ENCODE data around the gene DNAI4.
"Not testable (repeated sequence)": the region's sequence is repeated elsewhere in the genome, so short reads cannot be mapped to it uniquely, and the experiment has no call there.

Gene DNAI4, protein sequence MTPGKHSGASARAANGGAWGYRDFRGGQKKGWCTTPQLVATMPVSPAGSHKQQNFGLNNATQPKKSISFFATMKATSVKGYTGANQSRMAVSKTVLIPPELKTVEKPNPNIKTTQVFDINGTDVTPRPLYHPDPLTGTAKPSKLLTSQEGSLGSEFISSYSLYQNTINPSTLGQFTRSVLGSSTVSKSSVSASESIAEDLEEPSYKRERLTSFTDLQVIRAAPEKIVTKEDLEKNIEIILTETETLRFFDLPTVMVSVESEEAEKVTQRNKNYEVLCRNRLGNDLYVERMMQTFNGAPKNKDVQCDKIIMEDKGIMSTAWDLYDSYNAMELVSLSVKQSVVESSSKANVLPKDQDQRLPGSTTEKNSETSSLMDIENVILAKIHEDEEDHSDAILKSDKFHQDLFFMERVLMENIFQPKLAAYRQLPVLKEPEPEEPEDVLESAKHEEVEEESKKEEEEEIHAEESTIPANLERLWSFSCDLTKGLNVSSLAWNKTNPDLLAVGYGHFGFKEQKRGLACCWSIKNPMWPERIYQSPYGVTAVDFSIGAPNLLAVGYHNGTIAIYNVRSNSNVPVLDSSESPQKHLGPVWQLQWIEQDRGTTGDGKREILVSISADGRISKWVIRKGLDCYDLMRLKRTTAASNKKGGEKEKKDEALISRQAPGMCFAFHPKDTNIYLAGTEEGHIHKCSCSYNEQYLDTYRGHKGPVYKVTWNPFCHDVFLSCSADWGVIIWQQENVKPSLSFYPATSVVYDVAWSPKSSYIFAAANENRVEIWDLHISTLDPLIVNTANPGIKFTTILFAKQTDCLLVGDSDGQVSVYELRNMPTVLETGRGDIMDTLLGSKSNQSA

DNA sequence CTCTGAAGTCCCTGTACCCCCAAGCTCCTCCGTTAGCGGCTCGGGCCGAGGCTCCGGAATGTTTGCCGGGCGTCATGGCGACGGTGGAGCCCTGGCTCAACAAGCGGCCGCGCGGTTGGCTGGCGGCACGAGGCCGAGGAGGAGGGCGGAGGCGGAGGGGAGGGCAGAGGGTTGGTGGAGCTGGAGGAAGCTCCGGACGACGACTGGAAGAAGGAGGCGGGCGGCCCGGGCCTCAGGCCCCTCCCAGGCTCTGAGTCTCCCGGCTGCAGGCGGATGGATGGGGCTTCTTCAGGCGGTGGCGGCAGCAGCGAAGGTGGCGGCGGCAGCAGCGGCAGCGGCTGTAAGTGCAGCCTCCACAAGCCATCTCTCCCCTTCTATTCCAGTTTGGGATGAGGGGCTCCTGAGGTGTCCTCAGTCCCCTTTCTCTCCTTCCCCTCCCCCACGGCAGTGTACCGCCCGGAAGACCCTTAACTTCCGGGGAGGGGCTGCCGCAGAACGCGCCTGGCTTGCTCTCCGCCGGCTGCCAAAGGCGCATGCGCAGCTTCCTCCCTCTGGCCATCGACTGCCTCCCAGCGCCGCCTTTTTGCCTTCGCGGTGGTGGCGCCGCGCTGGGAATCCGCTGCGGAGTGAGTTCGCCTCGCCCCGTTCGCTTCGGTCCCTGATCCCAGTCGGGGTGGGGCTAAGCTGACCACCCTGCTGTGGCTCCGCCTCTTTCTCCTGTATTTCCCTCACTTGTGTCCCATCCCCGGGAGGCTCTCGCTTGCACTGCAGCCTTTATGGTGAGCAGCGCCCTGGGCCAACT lies at the start of gene DNAI4, which contains the start of gene MIER1:
DNAI4 (minus strand) TSS at position 101 of the 802 bp plus-strand sequence; CDS start at position 76, 25 bp downstream.
MIER1 (plus strand) TSS at position 235 of the 802 bp plus-strand sequence; CDS start at position 274, 39 bp downstream.
- DNase-seq (ENCODE audit: low read depth) = peak; percentile 94

DNA sequence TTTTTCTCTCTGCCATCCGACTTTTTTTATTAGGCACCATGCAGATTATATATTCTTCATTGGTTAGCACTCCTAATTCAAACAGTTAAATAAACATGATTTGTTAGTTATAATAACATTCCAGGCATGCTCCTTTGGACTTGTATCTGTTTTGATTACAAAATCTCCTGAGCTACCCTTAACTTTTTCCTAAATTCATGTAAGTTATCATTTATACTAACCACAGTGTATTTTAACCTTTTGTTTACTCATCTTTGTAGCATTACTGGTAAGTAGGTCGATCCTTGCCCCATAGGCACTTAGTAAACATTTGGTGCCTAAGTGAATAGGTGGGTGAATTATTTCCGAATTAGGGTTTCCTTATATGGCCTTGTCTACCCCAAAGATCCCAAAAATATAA lies 43.9 kb upstream of the DNAI4 start:
- DNase-seq (ENCODE audit: low read depth) = no peak

DNA sequence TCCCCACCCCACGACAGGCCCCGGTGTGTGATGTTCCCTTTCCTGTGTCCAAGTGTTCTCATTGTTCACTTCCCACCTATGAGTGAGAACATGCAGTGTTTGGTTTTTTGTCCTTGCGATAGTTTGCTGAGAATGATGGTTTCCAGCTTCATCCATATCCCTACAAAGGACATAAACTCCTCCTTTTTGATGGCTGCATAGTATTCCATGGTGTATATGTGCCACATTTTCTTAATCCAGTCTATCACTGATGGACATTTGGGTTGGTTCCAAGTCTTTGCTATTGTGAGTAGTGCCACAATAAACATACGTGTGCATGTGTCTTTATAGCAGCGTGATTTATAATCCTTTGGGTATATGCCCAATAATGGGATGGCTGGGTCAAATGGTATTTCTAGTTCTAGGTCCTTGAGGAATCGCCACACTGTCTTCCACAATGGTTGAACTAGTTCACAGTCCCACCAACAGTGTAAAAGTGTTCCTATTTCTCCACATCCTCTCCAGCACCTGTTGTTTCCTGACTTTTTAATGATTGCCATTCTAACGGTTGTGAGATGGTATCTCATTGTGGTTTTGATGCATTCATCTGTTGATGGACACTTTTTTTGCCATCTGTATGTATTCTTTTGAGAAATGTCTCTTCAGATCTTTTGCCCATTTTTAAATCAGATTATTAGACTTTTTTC lies 41.7 kb upstream of the DNAI4 start:
- DNase-seq (ENCODE audit: low read depth) = not testable (repeated sequence)

DNA sequence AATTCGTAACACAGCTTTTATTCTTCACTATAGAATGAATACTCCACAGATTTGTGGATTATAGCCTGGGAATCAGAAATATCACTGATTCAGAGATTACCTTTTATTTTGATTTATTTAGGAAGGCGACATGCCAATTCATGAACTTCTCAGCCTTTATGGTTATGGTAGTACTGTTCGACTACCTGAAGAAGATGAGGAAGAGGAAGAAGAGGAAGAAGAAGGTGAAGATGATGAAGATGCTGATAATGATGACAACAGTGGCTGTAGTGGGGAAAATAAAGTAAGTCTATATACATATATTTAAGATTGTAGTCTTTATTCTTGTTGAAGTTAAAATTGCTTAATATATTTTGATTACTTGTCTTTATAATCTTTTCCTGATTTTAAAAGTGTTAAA lies 33.3 kb upstream of the DNAI4 start:
- no peak for DNase-seq (ENCODE audit: low read depth)

DNA sequence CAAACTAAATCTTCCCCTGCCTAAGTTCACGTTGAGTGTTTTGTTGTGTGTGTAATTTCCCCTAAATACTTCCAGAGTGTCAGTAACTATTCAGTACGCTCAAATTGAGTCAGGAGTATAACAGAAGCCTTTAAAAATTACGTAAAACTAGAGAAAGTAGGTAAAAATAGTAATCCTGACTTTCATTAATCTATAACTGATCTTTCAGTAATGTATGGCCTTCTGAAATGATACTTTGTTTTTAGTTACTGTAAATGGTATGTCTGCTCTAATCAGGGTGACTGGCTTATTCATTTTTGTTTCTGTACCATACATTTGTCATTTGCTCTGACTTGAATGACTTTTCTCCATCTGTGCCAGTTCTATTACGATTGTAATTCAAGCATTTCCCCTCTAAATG lies 29.6 kb upstream of the DNAI4 start:
- DNase-seq (ENCODE audit: low read depth) = no peak

DNA sequence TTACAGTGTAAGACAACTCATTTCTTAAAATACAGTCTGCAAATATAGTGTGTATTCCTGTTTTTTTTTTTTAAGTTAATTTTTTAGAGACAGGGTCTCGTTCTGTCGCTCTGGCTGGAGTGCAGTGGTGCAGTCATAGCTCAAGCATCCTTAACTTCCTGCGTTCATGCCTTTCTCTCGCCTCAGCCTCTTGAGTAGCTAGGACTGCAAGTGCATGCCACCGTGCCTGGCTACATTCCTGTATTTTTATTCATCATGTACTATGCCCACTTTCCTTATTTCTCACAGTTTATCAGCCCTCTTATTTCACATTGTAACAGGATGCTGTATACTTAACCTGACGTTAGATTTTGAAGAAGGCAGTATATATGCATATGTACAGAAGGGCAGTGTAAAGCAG lies 26.9 kb upstream of the DNAI4 start:
- DNase-seq (ENCODE audit: low read depth) = no peak

DNA sequence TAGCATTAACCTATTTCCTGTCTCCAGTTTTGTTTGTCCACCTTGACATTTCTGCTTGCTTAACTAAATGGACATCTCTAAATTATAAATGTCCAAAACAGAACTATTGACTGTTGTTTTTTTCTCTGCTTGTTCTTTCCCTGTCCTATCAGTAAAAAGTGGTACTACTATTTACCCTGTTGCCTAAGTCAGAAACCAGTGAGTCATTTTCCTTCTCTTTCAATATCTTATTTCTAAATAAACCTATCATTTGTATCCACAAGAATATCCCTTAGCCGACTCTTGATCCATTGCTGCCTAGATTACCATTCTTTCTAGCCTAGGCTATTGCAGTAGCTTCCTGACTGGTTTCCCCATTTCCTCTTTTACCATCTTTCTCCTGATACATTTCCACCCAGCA lies 22.6 kb upstream of the DNAI4 start:
- no peak for DNase-seq (ENCODE audit: low read depth)

DNA sequence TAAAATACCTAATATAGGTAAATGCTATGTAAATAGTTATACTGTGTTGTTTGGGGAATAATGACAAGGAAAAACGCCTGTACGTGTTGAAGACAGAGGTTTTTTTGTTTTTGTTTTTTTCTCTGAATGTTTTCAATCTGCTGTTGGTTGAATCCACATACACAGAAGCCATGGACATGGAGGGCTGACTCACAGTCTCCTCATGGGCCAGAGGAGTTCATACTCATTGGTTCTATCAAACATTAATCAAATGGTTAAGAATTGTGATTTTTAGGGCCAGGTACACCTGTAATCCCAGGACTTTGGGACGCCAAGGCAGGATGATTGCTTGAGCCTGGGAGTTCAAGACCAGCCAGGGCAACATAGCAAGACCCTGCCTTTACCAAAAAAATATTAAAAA lies 20.7 kb upstream of the DNAI4 start:
- no peak for DNase-seq (ENCODE audit: low read depth)

DNA sequence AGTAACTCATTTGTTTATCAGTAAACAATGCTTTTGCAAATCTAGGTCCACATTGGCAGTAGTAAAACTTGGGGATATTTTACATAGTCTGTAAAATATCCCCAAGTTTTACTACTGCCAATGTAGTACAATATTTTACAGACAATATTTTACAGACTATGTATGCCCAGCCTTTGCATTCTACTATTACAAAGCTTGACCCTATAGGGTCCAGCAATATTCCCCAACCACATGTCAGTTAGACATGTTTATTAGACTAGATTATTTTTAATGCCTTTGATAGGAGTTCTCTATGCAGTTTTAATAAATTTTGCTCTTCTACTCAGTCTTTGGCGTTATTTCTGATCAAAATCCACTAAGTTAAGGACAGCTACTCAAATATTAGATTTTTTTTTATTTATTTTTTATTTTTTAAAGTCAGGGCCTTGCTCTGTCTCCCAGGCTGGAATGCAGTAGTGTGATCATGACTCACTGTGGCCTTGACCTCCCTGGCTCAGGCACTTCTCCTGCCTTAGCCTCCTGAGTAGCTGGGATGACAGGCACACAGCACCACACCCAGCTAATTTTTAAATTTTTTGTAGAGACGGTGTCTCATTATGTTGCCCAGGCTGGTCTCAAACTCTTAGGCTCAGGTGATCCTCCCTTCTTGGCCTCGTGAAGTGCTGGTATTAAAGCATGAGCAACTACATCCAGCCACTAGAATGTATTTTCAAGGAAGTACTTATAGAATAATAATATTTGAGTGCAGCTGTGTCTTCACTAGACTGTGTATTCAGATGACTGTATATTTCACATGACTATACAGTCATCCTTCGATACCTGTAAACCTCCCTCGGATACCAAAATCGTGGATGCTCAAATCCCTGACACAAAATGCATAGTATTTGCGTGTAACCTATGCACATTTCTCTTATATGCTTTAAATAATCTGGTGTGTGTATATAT lies 19.9 kb upstream of the DNAI4 start:
- DNase-seq (ENCODE audit: low read depth) = no peak

DNA sequence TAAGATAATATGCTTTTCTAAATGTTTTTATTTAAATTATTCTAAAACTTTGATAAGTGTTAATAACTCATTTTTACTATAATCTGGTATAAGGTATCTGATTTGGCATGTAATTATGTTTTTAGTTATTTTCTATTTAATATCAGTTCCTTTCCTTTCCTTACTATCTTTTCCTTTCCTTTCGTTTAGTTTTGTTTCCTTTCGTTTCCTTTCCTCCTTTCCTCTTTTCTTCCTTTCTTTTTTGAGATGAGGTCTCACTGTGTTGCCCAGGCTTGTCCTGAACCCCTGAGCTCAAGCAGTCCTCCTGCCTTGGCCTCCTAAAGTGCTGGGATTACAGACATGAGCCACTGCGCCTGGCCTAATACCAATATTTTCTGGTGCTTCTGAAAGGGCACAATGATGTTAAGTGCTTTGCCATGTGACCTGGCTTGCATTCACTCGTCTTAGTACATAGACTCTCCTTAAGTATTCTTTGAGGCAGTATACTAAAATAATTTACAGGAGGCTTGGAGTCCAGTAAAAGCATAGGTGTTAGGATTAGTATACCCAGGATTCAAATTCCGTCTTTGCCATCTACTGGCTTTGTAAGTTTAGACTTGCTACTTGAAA lies 18.8 kb upstream of the DNAI4 start:
- no peak for DNase-seq (ENCODE audit: low read depth)

DNA sequence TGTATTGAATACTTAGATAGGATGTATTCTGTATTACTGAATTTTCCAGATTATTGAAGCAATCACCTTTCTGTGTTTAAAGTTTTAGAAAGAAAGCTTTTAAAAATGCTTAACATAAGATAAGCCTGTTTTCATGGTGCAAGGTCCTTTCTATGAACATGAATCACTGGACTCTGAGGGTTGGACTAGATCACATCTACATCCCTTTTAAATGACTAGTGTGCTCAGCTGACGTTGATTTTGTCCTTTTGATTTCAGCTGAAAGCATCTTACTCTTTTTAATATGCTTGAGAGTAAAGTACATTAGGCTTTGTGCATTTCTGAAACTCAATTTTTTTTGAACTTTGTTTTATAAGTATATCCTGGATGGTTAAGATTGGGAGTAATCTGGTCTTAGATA lies 16.3 kb upstream of the DNAI4 start:
- no peak for DNase-seq (ENCODE audit: low read depth)

DNA sequence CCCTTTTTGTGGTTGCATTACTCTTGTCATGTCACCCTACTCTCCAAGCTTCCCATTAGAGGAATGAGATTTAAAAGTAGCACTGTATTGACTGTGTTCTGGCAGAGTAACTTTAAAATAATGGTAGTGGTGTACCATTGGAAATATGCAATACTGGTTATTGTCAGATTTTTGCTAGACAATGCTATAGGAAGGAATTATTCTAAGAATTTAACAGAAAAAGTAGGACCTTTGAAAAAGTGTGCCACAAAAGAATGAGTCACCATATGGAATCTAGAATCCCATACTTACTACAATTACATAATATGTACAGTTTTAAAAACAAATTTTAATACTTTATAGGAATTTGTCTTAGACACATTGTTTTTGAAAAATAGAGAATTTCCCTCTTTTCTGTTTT lies 14.0 kb upstream of the DNAI4 start:
- DNase-seq (ENCODE audit: low read depth) = no peak

DNA sequence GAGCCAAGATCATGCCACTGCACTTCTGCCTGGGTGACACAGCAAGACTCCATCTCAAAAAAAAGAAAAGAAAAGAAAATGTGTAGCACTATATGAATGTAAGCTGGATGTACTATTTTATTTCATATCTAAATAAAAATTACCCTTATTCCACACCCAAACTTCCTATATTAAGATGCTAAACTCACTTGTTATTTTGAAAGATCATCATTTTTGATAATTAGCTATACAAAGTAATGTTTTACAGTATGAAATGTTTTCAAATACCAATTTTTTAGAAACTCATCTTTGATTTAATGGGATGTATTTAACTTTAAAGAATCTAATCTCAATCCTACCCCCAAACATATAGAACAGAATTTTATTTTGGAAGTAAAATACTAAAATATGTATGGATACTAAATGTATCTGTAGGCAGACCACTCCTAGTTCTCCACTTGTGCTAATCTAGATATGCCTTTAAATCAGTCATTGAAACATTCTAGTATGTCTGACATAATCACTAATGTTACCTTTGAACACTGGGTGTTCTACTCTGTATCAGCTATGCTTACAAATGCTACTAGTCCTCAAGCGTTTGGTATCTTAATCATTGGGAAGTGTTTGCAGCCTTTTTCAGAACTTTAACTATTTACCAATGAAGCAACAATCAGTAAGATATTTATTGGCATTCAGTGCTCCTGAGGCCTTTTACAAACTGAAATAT lies 13.0 kb upstream of the DNAI4 start:
- no peak for DNase-seq (ENCODE audit: low read depth)

DNA sequence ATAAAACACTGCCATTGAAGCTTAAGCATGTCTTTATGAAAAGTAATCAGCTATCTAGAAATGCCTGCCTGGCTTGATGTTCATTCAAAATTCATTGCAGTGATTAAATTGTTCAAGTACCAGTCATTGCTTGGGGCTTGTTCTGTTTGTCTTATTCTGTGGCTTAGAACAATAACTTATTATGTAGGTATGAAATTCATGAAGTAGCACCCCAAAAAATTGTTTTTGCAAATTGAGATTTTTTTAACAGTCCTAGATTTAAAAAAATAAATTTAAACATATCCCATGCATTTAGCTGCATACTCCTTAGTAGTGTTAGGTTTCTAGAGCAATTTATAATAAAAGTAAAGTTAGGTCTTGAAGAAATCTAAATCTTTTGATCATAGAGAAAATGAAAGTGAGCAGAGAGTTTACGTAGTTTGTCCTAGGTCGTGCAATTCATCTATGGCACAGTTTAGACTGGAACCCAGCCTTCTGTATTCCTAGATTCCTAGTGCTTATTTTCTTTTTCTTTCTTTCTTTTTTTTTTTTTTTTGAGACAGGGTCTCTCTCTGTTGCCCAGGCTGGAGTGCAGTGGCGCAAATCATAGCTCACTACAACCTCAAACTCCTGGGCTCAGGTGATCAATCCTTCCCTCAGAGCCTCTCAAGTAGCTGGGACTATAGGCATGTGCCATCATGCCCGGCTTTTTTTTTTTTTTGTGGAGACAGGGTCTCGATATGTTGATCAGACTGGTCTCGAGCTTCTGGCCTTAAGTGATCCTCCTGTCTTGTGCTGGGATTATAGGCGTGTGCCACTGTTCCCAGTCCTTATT lies 9.4 kb upstream of the DNAI4 start:
- no peak for DNase-seq (ENCODE audit: low read depth)

DNA sequence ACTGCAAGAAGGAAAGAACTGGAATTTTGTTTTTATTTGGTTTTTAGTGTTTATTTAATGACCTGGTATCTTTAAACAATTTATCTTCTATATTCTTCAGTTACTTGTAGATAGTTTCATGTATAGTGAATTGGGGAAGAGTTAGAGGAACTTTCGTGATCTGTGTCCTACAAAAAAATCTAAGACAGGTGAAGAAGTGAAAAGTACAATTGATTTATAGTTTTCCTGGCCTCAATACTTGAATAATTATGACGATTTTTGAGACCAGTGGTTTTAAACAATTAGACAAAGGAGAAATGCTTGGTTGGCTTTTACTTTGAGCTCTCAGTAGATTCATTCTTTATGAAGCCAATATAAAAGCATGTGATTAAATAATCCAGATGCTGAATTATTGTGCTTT lies 7.6 kb upstream of the DNAI4 start:
- no peak for DNase-seq (ENCODE audit: low read depth)

DNA sequence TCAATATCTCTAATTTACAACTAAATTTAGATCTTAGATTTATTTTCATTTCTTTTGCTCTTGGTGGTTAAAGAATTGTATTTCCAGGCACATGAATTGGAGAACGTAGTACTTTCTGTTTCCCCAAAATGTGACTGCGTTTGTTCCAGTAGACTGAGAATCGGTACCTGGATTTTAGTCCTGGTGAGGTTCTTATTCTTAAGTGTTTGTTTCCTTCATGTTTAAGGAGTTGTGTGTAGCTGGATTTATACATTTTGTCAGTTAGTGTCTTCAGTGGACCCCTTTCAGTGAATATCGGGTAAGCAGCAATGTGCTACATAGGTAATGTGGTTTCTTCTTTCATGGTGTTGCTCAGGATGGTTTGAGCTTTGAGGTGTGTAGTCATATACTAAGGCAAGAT lies 6.9 kb upstream of the DNAI4 start:
- no peak for DNase-seq (ENCODE audit: low read depth)

DNA sequence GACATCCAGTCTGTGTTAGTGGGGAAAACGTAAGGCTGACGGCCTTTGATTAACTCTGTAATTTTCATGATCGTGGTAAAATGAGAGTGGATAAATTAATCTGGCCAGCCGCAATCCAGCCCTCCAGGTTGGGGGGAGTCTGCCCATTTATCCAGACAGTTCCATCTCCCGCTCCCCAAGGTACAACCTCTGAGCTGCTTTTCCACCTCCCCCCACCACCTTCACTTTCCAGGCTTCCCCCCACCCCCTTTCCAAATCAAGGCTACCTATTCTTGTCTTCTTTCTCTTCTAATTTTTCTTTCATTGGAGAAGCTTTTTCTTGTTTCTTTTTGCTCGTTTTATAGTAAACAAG lies 6.1 kb upstream of the DNAI4 start:
- no peak for DNase-seq (ENCODE audit: low read depth)

DNA sequence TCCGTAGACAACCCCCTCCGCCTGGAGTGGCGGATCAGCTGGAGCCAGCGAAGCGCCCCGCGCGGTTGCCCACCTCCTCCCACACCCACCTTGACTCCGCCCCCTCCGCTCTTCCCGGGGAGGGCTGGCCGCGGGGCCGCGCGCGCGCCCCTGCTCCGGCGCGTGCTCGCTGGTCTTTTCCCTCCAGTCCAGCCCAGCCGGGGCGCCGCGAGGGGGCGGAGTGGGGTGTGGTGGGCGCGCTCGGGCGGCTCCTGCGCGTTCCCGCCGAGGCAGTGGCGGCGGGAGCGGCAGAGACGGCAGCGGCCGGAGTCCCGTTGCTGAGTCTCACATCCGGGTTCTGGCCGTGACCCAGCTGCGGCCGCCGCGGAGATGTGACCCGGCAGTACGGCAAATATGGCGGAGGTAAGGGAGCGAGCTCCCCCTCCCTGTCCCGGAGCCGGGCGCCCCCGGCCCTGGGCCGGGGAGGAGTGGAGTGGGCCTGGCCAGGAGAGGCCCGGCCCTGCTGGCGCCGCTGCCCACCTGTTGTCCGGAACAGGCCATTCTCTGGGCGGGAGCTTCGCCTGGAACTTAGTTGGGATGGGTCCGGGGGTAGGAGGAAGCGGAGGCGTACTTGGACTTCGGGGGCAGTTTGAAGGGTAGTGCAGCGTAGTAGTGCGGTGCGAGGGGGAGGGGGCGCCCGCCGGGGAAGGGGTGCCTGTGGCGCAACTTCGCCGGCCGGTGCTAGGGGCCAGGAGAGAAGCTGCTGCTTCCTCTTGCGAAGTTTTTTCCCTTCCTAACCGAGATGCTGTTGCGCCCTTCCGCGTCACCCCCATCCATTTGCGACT lies 5.6 kb upstream of the DNAI4 start:
- peak; percentile 92 for DNase-seq (ENCODE audit: low read depth)
